Caki2 (cell line): ENCODE results near the gene EPHB4. TPM values are rescaled to one million over a fixed set of nuclear protein-coding genes. Genes with fewer than 3 reads are reported as not detected.
"Not testable (repeated sequence)": the region's sequence is repeated elsewhere in the genome, so short reads cannot be mapped to it uniquely, and the experiment has no call there.

Experiments
- DNase-seq: peaks from one replicate; pipeline ENCODE4 v3.0.0-alpha.2; 2015; ENCODE audit warnings: low read depth
- in situ Hi-C: cut with HindIII; loops from 2 replicates; pipeline ENCODE4 v1.10.0; 2016; ENCODE audit warnings: low sequenced_read_pairs, low pct_unique_long_range_greater_than_20kb, mixed read lengths
- total RNA-seq: library from RNA; depleted of rRNA; stranded (reverse); fragments of >200 nt; shearing (Covaris generic); gene quantifications from 2 replicates; pipeline ENCODE4 v1.2.3, GENCODE V29; 2014; ENCODE audit warnings: low replicate concordance

Gene EPHB4
- total RNA-seq, 1 experiment from 2014 or later, result 43.6 TPM

GRCh38 chr7:100825215-100825671 is 2.1 kb downstream of the EPHB4 start:
- in situ Hi-C loops, result no loop called here

GRCh38 chr7:100824499-100825214 is 2.7 kb downstream of the EPHB4 start:
- in situ Hi-C loops, result no loop called here

More at GRCh38 chr7:100825215-100825671, 2.1 kb downstream of the EPHB4 start:
- DNase-seq, result no peak

DNA sequence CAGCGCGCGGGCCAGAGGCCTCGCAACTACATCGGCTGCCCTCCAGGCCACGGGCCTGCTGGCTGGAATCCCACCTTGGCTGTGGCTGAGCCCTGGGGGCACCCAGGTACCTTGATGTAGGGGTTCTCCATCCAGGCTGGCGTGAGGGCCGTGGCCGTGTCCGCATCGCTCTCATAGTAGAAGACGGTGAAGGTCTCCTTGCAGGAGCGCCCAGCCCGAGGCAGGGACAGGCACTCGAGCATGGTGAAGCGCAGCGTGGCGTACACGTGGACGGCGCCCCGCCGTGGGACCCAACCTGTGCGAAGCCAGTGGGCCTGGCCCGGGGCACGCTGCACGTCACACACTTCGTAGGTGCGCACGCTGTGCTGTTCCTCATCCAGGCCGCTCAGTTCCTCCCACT is 3.8 kb downstream of the EPHB4 start:
- in situ Hi-C loops, result no loop called here
- DNase-seq, result no peak

More at GRCh38 chr7:100824499-100825214, 2.7 kb downstream of the EPHB4 start:
- no peak for DNase-seq

- in situ Hi-C loops, result no loop called here
- no peak for DNase-seq
Measured at GRCh38 chr7:100823140-100823525, 4.2 kb downstream of the EPHB4 start.

GRCh38 chr7:100822236-100823139 is 4.8 kb downstream of the EPHB4 start:
- in situ Hi-C loops, result no loop called here
- DNase-seq, result no peak

GRCh38 chr7:100819586-100819985 is 7.7 kb downstream of the EPHB4 start:
- no peak for DNase-seq
- in situ Hi-C loops, result no loop called here

DNA sequence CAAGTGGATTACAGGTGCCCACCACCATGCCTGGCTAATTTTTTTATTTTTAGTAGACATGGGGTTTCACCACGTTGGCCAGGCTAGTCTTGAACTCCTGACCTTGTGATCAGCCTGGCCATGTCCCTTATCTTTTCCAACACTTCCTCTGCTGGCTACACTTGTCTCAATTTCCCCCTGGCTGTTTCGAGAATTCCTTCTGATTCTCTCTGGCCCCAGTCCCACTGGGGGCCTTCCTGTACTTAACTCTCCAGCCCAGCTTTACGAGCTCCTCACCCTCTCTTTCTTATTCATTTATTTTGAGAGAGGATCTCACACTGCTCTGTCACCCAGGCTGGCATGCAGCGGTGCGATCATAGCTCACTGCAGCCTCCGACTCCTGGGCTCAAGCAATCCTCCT is 8.5 kb downstream of the EPHB4 start:
- in situ Hi-C loops, result no loop called here
- no peak for DNase-seq

GRCh38 chr7:100818366-100818765 is 9.0 kb downstream of the EPHB4 start:
- in situ Hi-C loops, result no loop called here
- DNase-seq, result no peak

- no peak for DNase-seq
- in situ Hi-C loops, result no loop called here
Measured at GRCh38 chr7:100817097-100817496, 10.2 kb downstream of the EPHB4 start.

DNA sequence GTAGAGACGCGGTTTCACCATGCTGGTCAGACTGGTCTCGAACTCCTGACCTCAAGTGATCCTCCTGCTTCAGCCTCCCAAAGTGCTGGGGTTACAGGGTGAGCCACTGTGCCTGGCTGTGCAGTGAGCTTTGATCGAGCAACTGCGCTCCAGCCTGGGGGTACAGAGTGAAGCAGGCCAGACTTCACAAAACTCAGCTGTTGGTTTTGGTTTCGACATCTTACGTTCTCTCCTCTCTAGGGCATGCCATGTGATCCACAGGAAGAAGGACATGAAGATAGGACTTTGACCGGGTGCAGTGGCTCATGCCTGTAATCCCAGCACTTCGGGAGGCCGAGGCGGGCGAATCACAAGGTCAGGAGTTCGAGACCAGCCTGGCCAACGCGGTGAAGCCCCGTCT is 10.8 kb downstream of the EPHB4 start:
- in situ Hi-C loops, DNase-seq: not testable (repeated sequence)

GRCh38 chr7:100812729-100813128 is 14.6 kb downstream of the EPHB4 start:
- in situ Hi-C loops, result no loop called here
- no peak for DNase-seq

- in situ Hi-C loops, result no loop called here
- DNase-seq, result no peak
Measured at GRCh38 chr7:100811480-100811879, 15.8 kb downstream of the EPHB4 start.

- in situ Hi-C loops, result no loop called here
- DNase-seq, result no peak
Measured at GRCh38 chr7:100808354-100808875, 18.9 kb downstream of the EPHB4 start.

DNA sequence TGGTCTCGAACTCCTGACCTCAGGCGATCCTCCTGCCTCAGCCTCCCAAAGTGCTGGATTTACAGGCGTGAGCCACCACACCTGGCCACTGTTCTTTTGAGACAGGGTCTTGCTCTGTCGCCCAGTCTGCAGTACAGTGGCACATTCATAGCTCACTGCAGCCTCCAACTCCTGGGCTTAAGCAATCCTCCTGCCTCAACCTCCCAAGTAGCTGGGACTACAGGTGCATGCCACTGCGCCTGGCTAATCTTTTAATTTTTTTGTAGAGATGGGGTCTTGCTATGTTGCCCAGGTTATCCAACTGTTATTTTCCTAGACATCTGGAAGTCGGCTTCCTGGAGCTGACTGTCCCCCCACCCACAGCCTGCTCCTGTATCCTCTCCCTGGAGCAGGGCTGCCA is 20.4 kb downstream of the EPHB4 start:
- in situ Hi-C loops, DNase-seq: not testable (repeated sequence)

GRCh38 chr7:100806276-100806675 is 21.0 kb downstream of the EPHB4 start:
- in situ Hi-C loops, result no loop called here
- no peak for DNase-seq

DNA sequence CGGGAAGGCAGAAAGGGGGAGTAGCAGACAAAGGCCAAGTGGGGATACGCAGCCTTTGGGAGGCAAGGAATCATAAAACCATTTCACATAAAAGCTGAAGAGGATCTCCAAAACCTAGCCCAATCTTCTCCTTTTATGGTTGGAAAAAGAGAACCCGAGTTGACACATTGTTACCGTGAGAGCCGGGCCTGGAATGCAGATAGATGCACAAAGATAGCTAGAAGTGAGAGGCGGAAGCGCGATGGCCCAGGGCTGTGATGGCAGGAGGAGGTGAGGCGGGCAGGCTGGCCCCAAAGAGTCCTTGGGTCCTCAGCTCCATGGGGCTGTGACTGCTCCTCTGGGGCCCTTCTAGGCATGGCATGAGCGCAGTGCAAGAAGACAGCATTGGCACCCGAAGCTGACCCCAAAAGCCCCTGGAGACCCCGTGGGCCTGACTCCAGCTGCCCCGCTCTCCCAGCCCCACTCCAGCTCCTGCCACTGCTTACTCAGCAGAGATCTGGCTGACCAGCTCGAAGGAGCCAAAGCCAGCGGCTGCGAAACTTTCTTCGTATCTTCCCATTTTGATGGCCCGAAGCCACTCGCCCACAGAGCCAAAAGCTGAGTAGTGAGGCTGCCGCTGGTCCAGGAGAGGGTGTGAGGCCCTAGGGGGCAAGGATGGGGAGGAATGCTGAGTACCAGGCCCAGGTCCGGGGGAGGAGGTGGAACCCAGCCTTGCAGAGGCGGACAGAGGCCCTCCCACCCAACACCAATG is 22.5 kb downstream of the EPHB4 start:
- DNase-seq, result no peak
- in situ Hi-C loops, result no loop called here

DNA sequence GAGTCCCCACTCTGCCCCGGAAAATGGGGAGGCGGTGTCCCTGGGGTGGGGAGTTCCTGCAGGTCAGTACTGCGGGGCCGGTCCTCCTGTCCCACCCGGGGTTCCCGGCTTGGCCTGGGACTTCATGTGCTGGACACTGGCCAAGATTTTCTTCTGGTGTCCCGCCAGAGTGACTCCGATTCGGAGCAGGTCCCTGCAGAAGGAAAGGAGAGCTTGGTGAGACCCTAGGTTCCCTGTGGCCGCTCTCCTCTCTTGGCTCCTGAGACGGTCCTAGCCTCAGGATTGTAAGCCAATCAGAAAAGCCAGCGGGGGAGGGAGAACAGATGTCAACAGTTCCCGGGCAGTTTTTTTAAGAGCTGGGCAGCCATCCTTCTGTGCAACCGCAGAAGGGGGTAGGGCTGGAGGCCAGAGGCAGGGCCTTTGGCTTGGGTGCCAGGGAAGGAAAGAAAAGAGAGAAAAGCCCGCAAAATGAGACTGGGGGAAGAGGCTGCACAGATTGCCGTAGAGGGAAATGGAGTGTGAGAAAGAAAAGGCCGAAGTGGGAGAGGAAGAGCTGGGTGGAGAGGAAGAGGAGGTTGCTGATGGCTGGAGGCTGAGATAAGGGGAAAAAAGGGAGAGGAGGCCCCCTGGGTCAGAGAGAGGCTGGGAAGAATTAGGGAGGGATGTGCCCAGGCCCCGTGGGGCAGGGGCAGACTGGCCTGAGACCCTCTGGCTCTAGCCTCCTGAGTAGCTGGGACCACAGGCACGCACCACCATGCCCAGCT is 23.7 kb downstream of the EPHB4 start:
- in situ Hi-C loops, result no loop called here
- peak; percentile 90 for DNase-seq

DNA sequence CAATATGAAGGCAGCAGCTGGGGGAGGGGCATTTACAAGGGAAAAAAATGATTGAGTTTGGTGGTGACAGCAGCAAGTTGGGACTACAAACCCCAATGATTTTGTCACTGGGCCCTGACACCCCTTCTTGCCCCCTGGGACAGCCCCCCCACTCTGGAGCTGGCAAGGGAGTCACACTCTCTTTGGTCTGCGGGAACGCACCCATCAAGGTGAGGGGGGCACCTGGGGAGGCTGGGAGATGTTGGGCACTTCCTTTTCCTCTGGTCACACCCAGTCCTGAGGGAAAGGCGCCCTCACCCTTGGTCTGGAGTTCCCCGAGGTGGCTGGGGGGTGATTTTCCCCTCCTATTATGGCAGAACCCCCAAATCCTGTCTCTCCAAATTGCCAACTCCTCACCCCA is 24.4 kb downstream of the EPHB4 start:
- DNase-seq, result no peak

More for the DNA sequence above, 24.4 kb downstream of the EPHB4 start:
- in situ Hi-C loops, result no loop called here
